Liver (tissue), 9 donors: ENCODE results near the gene LDLRAD1. TPM values are rescaled to one million over a fixed set of nuclear protein-coding genes. Genes with fewer than 3 reads are reported as not detected.
A peak's percentile ranks its signal among the peaks of the same experiment; 100 is the strongest.

Experiments used
- DNase-seq: peaks from one replicate; pipeline ENCODE4 v3.0.0-alpha.2; 2017; ENCODE audit warnings: low spot score
- H3K27ac ChIP-seq, 2 donors: one replicate each; pipeline ENCODE4 v1.7.0; 2013; ENCODE audit warnings: inconsistent platforms in 2 of 2, low read length in 2 of 2, control low read depth in 1 of 2, low read depth in 1 of 2, mild to moderate bottlenecking in 1 of 2
- H3K27me3 ChIP-seq, 4 donors: one replicate each; pipeline versions ENCODE4 v1.6.1 to v1.7.0; 2013; ENCODE audit warnings: low read length in 3 of 4, inconsistent platforms in 1 of 4, mild to moderate bottlenecking in 1 of 4, moderate library complexity in 1 of 4; ENCODE audit not compliant: control insufficient read depth in 4 of 4, insufficient read depth in 4 of 4
- H3K36me3 ChIP-seq, 4 donors: one replicate each; pipeline versions ENCODE4 v1.6.1 to v1.7.0; 2013; ENCODE audit warnings: low read length in 3 of 4, mild to moderate bottlenecking in 3 of 4, low read depth in 1 of 4, moderate library complexity in 1 of 4; ENCODE audit not compliant: control insufficient read depth in 4 of 4, insufficient read depth in 3 of 4
- H3K4me1 ChIP-seq, 4 donors: one replicate each; pipeline versions ENCODE4 v1.6.1 to v1.7.0; 2013; ENCODE audit warnings: low read length in 3 of 4, mild to moderate bottlenecking in 3 of 4, moderate library complexity in 1 of 4; ENCODE audit not compliant: control insufficient read depth in 4 of 4, insufficient read depth in 4 of 4
- H3K4me3 ChIP-seq, 3 donors: one replicate each; pipeline versions ENCODE4 v1.6.1 to v1.7.0; 2013; ENCODE audit warnings: low read length in 3 of 3, control low read depth in 1 of 3, low read depth in 1 of 3, mild to moderate bottlenecking in 1 of 3
- H3K9ac ChIP-seq, 2 donors: one replicate each; pipeline ENCODE4 v1.7.0; 2013; ENCODE audit warnings: low read length in 2 of 2, mild to moderate bottlenecking in 2 of 2, moderate library complexity in 2 of 2, control low read depth in 1 of 2, low read depth in 1 of 2
- H3K9me3 ChIP-seq, 4 donors: one replicate each; pipeline versions ENCODE4 v1.6.1 to v1.7.0; 2013; ENCODE audit warnings: low read length in 3 of 4; ENCODE audit not compliant: control insufficient read depth in 4 of 4
- ATF3 ChIP-seq: IDR thresholded peaks from 2 replicates; pipeline ENCODE4 v1.6.1; 2016; ENCODE audit warnings: antibody characterized with exemption
- CTCF ChIP-seq: fragments of 150-350 bp; IDR thresholded peaks from 2 replicates; pipeline ENCODE4 v1.5.1; 2017; ENCODE audit warnings: improper control_type of control experiment, low read depth, low read length; ENCODE audit not compliant: missing input control
- EGR1 ChIP-seq, 2 donors: IDR thresholded peaks; 2 replicates each; pipeline ENCODE4 v1.6.1; 2016 to 2018; ENCODE audit warnings: antibody characterized with exemption in 2 of 2, low read depth in 2 of 2
- FOXA1 ChIP-seq: IDR thresholded peaks from 2 replicates; pipeline ENCODE4 v1.6.1; 2016; ENCODE audit warnings: antibody characterized with exemption
- FOXA2 ChIP-seq: IDR thresholded peaks from 2 replicates; pipeline ENCODE4 v1.6.1; 2016; ENCODE audit warnings: antibody characterized with exemption
- GABPA ChIP-seq, 2 donors: IDR thresholded peaks in 1 of 2; conservative IDR thresholded peaks in 1 of 2; 2 replicates each; pipeline ENCODE4 v1.6.1; 2016; ENCODE audit warnings: antibody characterized with exemption in 2 of 2, mild to moderate bottlenecking in 1 of 2, moderate library complexity in 1 of 2
- HNF4A ChIP-seq, 2 donors: conservative IDR thresholded peaks; 2 replicates each; pipeline ENCODE4 v1.6.1; 2016; ENCODE audit warnings: antibody characterized with exemption in 2 of 2, mild to moderate bottlenecking in 2 of 2
- HNF4G ChIP-seq: IDR thresholded peaks from 2 replicates; pipeline ENCODE4 v1.6.1; 2016; ENCODE audit warnings: antibody characterized with exemption
- JUND ChIP-seq, 2 donors: IDR thresholded peaks; 2 replicates each; pipeline ENCODE4 v1.6.1; 2016; ENCODE audit warnings: antibody characterized with exemption in 2 of 2
- MAX ChIP-seq: IDR thresholded peaks from 2 replicates; pipeline ENCODE4 v1.6.1; 2016; ENCODE audit warnings: antibody characterized with exemption
- NR2F2 ChIP-seq: IDR thresholded peaks from 2 replicates; pipeline ENCODE4 v1.6.1; 2016; ENCODE audit warnings: antibody characterized with exemption
- RAD21 ChIP-seq, 2 donors: IDR thresholded peaks; 2 replicates each; pipeline ENCODE4 v1.6.1; 2016; ENCODE audit warnings: antibody characterized with exemption in 2 of 2, mild to moderate bottlenecking in 2 of 2
- REST ChIP-seq: IDR thresholded peaks from 2 replicates; pipeline ENCODE4 v1.6.1; 2016; ENCODE audit warnings: antibody characterized with exemption, mild to moderate bottlenecking
- RXRA ChIP-seq, 2 donors: IDR thresholded peaks; 2 replicates each; pipeline ENCODE4 v1.6.1; 2017 to 2018; ENCODE audit warnings: antibody characterized with exemption in 2 of 2, mild to moderate bottlenecking in 1 of 2
- SP1 ChIP-seq: IDR thresholded peaks from 2 replicates; pipeline ENCODE4 v1.6.1; 2018; ENCODE audit warnings: antibody characterized with exemption, mild to moderate bottlenecking
- TAF1 ChIP-seq: conservative IDR thresholded peaks from 2 replicates; pipeline ENCODE4 v1.6.1; 2016; ENCODE audit warnings: antibody characterized with exemption, mild to moderate bottlenecking
- YY1 ChIP-seq: IDR thresholded peaks from 2 replicates; pipeline ENCODE4 v1.6.1; 2016; ENCODE audit warnings: antibody characterized with exemption, mild to moderate bottlenecking
- ZBTB33 ChIP-seq: IDR thresholded peaks from 2 replicates; pipeline ENCODE4 v1.6.1; 2016; ENCODE audit warnings: antibody characterized with exemption
- WGBS: extraction: QIAGEN DNeasy Blood & Tissue Kit; methylation state at CpG from one replicate; pipeline ENCODE4 v1.1.7; 2013; 5-methylcytosine and 5-hydroxymethylcytosine counted together
- polyA plus RNA-seq, 2 donors: library from polyadenylated mRNA; stranded (reverse) in 1 of 2; unstranded in 1 of 2; fragments of 200-250 nt in 1 of 2; fragments of >200 nt in 1 of 2; fragmentation: Nextera tagmentation in 1 of 2; extraction: Ambion mirVana in 1 of 2; gene quantifications; one replicate each; pipeline versions ENCODE4 v1.2.1 to v1.2.3, GENCODE V29; 2013 to 2015
- total RNA-seq, 2 donors: library from RNA; depleted of rRNA; stranded (reverse); fragments of >200 nt; gene quantifications; one replicate each; pipeline ENCODE4 v1.2.3, GENCODE V29; 2014
- donor health status: healthy.
- donor health status: healthy.
- donor health status: healthy.
- donor health status: healthy.
- donor health status: healthy.

LDLRAD1 gene
- total and polyA plus RNA-seq, 4 donors: not detected

GRCh38 chr1:54053745-54054437, 35.9 kb upstream of the LDLRAD1 start (continued):
- no peak for TF ChIP-seq EGR1 (IDR thresholded peaks at IDR 0.05; ENCODE audit: low read depth in 2 of 2)

- peak within 1 kb of the TSS; percentile 80 to 99 (median 81) for H3K4me3 ChIP-seq
These were observed 35.2 kb upstream of the LDLRAD1 start, which contains the start of the genes TCEANC2 and TMEM59 for GRCh38 chr1:54052934-54053744. TCEANC2 (plus strand) TSS chr1:54053608; CDS start chr1:54054423, 815 bp downstream. TMEM59 (minus strand) TSS chr1:54053204; CDS start chr1:54053188, 16 bp downstream.

More at GRCh38 chr1:54052934-54053744, 35.2 kb upstream of the LDLRAD1 start, which contains the start of the genes TCEANC2 and TMEM59:
- TF ChIP-seq FOXA1 (peak; percentile 65), YY1 (peak; percentile 99), GABPA (IDR thresholded peaks at IDR 0.05 in 1 of 2, conservative IDR thresholded peaks at IDR 0.05 in 1 of 2) (peak; percentile 54 to 92), CTCF (peak; percentile 10), TAF1 (peak; percentile 73), ATF3 (no peak), SP1 (peak; percentile 96), MAX (peak; percentile 97), FOXA2 (no peak), HNF4G (no peak), NR2F2 (peak; percentile 38), HNF4A (conservative IDR thresholded peaks at IDR 0.05) (peak; percentile 59 to 64), EGR1 (IDR thresholded peaks at IDR 0.05; ENCODE audit: low read depth in 2 of 2) (peak; percentile 55 to 77), JUND (IDR thresholded peaks at IDR 0.05) (peak; percentile 25 to 65), ZBTB33 (peak; percentile 96), RAD21 (IDR thresholded peaks at IDR 0.05) (peak; percentile 43 to 52), RXRA (IDR thresholded peaks at IDR 0.05) (peak; percentile 81 to 83), REST (peak; percentile 60)
- Histone ChIP-seq H3K27ac (peak within 1 kb of the TSS; percentile 76 to 88), H3K9ac (peak within 1 kb of the TSS; percentile 84 to 89), H3K9me3 (no peaks in the 10 kb centered on the region), H3K27me3 (no peaks in the 10 kb centered on the region), H3K4me1 (peaks cover 4 to 27% (median 23%) of the 10 kb centered on the region in 4 donors), H3K36me3 (no peaks in the 10 kb centered on the region)
- WGBS: under 1% methylated on average over 59 of the region's 59 CpGs
- peak; percentile 94 for DNase-seq
